ENCODE measurements around the gene BICDL1.

DNA sequence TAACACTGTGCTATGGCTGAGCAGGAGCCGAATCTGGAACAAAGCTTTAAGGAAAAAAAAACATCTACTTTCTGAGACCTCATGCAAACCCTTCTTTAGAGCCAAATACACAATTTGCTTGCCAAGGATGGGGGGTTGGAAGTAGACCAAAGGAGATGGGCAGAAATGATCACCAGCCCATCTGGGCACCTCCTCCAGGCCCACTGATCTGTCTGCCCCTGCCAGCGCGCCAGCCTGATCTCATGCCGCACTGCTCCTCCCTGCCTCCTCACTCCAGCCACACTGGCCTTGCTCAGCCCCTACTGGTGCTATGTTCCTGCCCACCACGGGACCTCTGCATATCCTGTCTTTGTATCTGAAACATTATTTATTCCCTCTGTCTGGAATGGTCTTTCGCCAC, 152.3 kb downstream of the BICDL1 start:
- TF ChIP-seq, protein P1, sequence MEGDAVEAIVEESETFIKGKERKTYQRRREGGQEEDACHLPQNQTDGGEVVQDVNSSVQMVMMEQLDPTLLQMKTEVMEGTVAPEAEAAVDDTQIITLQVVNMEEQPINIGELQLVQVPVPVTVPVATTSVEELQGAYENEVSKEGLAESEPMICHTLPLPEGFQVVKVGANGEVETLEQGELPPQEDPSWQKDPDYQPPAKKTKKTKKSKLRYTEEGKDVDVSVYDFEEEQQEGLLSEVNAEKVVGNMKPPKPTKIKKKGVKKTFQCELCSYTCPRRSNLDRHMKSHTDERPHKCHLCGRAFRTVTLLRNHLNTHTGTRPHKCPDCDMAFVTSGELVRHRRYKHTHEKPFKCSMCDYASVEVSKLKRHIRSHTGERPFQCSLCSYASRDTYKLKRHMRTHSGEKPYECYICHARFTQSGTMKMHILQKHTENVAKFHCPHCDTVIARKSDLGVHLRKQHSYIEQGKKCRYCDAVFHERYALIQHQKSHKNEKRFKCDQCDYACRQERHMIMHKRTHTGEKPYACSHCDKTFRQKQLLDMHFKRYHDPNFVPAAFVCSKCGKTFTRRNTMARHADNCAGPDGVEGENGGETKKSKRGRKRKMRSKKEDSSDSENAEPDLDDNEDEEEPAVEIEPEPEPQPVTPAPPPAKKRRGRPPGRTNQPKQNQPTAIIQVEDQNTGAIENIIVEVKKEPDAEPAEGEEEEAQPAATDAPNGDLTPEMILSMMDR (IDR thresholded peaks at IDR 0.05): no peak
- no peak for TF ChIP-seq POLR2A (IDR thresholded peaks at IDR 0.05)
